Stimulated activated CD8-positive, alpha-beta memory T cell treated with anti-CD3 and anti-CD28 coated beads, Interleukin-12 subunit alpha, Interleukin-12 subunit beta, amount 100 ng/mL, for 24 hours (primary cell): ENCODE results near the gene AGO4.
"Not testable (repeated sequence)": the region's sequence is repeated elsewhere in the genome, so short reads cannot be mapped to it uniquely, and the experiment has no call there.

Source experiments
- DNase-seq: peaks from one replicate; pipeline ENCODE4 v3.0.0-alpha.2; 2020; ENCODE audit errors: extremely low read depth

Gene AGO4

GRCh38 chr1:35863881-35864625 lies 56.2 kb downstream of the AGO4 start:
- DNase-seq, result no peak

GRCh38 chr1:35864813-35865212 lies 57.0 kb downstream of the AGO4 start:
- no peak for DNase-seq

GRCh38 chr1:35866991-35867390 lies 59.2 kb downstream of the AGO4 start:
- no peak for DNase-seq

GRCh38 chr1:35869245-35869950 lies 61.6 kb downstream of the AGO4 start:
- not testable (repeated sequence) for DNase-seq

- no peak for DNase-seq
Observed at GRCh38 chr1:35870651-35871309, 63.0 kb downstream of the AGO4 start.

GRCh38 chr1:35873243-35873750 lies 65.5 kb downstream of the AGO4 start:
- no peak for DNase-seq

- not testable (repeated sequence) for DNase-seq
Observed at GRCh38 chr1:35874115-35874514, 66.3 kb downstream of the AGO4 start.

GRCh38 chr1:35876988-35877387 lies 69.2 kb downstream of the AGO4 start:
- no peak for DNase-seq

GRCh38 chr1:35881850-35882273 lies 74.0 kb downstream of the AGO4 start:
- DNase-seq, result no peak

GRCh38 chr1:35882586-35882944 lies 74.7 kb downstream of the AGO4 start:
- no peak for DNase-seq

GRCh38 chr1:35882945-35883634 lies 75.3 kb downstream of the AGO4 start, which contains the start of gene AGO1:
Gene AGO1 (plus strand): TSS chr1:35883209. CDS start chr1:35883422, 213 bp downstream.
- DNase-seq, result peak; percentile 92

- DNase-seq, result no peak
Observed at GRCh38 chr1:35883635-35884101, 75.9 kb downstream of the AGO4 start.

- DNase-seq, result no peak
Observed at GRCh38 chr1:35884934-35885333, 77.1 kb downstream of the AGO4 start.

GRCh38 chr1:35885961-35886558 lies 78.2 kb downstream of the AGO4 start:
- no peak for DNase-seq

- DNase-seq, result no peak
Observed at GRCh38 chr1:35886577-35887431, 79.0 kb downstream of the AGO4 start.

- DNase-seq, result no peak
Observed at GRCh38 chr1:35887508-35887907, 79.7 kb downstream of the AGO4 start.

- DNase-seq, result no peak
Observed at GRCh38 chr1:35888255-35888654, 80.4 kb downstream of the AGO4 start.

- not testable (repeated sequence) for DNase-seq
Observed at GRCh38 chr1:35888981-35889380, 81.2 kb downstream of the AGO4 start.

- no peak for DNase-seq
Observed at GRCh38 chr1:35893051-35893879, 85.4 kb downstream of the AGO4 start.
